ENCODE measurements around the gene RTN4R.

The RTN4R gene

DNA sequence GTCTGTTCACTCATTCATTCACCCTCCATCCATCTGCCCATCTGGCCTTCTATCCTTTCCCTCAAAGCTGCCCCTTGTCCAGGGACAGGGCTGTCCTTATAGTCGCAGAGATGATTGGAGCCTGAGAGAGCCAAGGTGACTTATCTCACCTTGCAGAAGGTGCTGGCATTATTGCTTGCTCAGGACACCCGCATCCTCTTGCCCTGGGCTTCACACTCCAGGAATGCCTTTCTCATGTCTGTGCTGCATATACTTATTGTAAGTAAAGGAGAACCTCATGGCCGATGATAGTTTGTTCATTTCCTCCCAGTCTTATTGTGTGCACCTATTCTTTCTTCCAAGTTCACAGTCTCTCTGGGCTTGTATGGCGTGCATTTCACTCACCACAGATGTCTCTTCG, 68.2 kb downstream of the RTN4R start:
- DNase-seq (ENCODE audit: low read depth): no peak

DNA sequence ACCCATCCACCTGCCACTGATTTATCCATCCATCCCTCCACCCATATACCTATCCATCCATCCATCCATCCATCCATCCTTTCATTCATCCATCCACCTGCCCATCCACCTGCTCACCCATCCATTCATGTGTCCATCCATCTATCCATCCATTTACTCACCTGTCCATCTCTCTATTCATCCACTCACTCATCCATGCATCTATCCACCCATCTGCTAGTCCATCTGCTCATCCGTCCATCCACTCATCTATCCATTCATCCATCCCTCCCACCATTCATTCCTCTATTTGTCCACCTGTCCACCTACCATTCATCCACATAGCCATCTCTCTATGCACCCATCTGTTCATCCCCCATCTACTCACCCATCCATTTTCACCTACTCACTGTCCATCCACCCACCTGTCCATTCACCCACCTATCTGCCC, 68.7 kb downstream of the RTN4R start:
- no peak for DNase-seq (ENCODE audit: low read depth)

DNA sequence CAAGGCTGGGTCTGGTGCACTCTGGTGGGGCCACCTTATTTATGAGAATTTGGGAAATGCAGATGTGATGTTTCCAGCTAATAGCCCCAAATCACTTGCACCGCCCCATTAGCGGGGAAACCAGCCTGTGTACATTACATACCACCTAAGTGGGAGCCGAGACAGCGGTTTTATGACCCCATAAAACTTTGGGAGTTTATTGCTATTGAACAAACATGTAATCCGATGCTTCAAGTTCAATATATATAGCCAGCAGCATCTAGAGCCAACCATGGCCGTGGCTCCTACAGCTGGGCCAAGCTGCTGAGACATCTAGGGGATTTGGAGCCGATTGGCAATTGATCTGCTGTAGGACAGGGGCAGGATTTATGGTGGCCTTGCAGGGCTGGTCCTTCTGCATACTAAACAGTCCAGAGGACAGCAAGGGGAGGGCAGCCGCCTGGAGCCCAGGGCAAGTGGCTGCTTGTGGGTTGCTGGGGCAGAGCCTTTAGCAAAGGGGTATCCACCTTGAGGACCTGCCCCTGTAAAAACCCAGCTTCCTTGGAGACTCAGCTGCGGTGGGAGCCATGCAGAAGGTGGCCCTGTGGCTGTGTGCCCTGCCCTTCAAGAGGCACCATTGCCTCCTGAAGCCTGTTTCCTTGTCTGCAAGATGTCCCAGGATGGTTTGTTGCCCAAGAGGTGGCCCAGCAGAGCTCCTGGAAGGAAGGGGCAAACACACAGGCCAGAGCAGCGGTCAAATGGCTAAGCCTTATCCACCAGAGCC, 69.4 kb downstream of the RTN4R start:
- no peak for DNase-seq (ENCODE audit: low read depth)

DNA sequence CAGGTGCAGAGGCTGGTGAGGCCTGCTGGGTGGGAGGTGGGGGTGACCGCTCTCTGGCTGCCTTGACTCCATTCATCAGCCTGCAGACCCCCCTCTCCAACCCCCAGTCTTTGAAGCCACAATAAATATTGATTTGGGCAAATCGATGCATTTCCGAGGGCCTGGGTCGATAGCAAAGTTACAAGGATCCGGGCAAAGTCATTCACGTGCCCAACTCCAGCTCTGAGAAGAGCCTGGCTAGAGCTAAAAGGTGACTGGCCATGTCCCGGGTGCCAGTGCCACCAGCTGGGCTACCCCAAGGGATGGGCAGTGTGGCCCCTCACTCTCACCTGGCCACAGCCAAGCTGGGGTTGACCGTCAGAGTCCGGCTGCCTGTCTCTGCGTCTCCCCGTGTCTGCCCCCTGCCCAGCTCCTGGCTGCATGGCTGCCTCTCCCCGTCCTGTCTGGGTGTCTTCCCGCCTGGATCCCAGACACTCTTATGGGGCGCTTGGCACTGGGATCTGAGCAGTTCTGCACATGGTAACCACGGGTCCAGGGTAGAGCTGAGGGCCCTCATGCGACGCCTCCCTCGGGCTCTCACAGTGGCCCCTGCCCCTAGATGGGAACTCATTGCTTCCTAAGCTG, 70.6 kb downstream of the RTN4R start:
- DNase-seq (ENCODE audit: low read depth): no peak

DNA sequence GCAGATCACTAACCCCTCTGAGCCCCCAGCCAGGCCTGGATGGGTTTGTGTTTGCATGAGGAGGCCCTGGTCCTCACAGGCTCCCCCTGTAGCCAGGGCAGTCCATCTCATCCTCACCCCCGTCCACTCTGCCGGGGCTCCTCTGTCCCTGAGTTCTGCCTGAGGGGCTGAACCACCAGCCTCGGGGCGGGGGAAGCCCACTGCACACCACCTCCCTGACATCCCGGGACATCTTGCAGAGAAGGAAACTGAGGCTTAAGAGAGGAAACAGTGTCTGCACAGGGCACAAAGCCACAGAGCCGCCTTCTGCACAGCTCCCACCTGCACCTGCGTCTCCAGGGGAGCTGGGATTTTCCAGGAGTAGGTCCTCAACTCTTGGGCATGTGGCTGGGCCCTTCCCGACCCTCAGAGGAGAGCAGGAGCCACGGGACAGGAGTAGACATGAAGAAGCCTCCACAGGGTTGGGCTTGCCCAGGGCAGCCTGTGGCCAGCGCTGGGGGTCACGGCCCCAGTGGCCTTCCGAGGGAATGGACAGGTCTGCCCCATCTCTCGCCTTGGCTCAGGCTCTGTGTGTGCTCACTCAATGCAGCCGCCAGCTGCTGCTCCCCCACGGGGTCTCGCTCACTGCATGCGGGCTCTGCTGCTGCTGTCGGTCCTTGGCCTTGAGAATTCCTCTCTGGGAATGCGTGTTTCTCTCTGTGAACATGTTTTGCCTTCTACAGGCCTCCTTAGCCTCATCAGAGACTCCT, 71.8 kb downstream of the RTN4R start:
- DNase-seq (ENCODE audit: low read depth): no peak

DNA sequence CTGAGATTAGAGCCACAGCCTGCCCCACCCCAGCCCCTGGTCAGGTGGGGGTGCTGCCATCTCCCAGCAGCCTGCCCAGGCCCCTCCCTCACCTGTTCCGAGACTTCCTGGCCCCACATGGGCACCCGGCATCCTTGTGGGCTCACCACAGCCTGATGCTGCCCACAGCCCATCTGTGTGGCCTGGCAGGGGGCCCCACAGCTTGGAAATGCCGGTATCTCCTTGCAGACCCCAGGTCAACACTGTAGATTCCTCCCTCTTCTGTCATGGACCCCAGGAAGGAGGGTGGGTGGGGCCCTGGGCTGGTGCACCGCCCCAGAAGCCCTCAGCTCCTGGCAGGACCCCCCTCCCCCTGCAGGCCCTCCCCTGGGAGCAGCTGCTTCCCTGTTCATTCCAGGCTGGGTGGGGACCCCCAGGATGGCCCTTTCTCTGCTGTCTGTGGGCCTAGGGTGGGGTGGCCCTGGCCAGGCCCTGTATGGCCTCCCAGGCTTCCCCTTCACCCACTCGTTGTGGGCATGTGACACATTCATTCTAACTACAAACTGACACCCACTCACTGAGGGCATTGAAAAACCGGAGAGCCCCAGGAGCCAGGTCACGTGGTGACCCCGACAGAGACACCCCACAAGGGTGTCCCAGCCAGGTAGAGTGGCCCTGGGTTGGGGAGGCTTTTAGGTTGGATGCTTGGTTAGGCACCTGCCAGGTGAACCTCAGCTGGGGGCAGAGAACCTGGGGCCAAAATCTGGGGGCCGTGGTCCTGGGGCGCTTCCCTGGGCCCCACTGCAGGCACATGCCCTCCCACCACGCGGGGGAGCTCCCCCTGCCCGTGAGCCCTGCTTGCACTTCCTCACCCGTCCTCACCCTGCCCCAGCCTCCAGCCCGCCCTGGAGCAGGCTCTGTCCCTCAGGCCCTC, 73.2 kb downstream of the RTN4R start:
- no peak for DNase-seq (ENCODE audit: low read depth)

DNA sequence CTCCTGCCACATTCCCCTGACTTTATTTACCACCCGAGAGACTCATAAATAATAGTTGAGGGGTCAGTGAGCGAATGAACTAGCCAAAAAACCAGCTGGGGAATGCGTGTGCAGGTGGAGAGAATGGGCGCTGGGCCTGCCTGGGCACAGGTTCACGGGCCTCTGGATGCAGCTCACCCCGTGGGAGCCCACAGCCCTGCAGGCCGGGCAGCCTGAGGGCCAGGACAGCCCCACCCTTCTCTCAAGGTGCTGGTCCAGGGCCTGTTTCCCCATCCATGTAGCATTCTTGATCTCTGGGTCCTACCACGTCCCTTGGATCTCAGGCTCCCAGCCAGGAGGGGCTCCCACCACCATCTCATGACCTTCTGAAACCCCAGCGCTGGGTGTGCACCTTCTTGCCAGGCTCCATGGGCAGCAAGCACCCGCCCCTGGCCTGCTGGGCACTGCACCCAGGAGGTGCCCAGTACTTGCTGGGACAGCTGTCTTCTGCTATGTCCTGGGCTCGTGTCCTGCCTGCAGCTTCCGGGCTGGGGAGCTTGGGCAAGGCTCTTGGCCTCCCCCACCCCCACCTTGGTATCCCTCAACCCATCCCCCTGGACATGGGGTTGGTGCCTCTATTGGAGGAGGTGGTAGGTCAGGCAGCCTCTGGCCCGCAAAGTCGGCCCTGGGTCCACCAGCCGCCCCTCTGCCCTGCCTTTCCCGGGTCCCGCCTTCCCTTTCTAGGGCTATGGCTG, 74.2 kb downstream of the RTN4R start:
- DNase-seq (ENCODE audit: low read depth): no peak

DNA sequence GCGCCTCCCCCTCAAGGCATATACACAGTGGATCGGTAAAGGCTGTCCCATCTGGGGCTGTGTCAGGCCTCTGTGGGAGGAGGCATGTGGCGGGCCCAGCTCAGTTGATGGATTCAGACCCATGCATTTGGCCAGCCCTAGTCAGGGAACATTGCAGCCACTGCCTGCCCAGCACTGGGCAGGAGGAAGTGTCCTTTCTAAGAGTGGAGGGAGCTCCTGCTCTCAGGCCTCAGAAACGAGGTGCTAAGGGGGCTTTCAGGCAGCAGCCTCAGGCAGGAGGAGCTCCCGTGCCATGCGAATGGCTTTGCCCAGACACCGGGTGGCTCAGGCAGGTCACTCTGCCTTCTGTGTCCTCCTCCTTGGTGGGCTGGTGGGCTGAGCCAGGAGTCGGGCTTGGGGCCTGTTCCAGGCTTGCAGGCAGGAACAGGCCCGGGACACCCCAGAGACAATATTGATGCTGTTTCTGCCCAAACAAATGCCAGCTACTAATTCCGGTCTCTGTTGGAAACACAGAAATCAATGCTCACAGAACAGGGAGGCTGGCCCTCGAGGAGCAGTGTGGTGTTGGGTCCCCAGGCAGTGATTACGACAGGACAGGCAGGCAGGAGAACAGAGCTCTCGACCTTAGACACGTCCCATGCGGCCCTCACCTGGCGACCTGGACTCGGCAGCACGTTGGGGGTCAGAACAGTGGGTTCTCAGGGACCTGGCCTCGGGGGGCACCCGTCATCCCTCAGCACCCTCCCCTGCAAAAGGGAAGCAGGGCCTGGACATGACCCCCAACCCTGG, 75.0 kb downstream of the RTN4R start:
- no peak for DNase-seq (ENCODE audit: low read depth)

DNA sequence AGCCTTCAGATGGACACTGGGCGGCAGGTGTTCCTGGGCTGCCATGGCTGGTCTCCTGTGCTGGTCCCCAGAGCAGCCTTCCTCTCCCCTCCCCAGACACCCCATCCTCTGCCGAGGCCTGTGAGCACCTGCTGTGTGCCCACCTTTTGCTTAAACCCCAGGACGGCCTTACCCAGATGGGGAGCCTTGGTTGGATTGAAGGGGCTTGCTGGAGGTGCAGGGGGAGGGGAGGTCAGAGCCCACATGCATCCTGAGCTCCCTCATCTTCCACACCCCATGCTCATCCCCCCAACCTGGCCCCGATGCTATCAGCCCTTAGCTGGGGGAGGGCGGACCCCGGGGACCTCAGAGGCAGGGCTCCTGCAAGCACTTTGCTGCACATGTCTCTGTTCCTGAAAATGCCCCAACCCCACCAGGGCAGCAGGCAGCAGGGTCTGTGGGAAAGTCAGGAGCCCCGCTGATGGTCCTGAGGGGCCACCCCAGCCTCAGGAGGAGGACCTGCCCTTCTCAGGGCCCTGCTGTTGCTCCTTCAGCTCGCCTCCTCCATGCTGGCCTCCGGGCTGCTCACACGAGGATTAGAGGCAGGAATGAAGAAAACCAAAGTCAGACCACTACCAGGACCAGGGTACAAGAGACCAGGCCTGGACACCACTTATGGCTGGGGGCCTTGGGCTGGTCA, 75.7 kb downstream of the RTN4R start:
- DNase-seq (ENCODE audit: low read depth): no peak

DNA sequence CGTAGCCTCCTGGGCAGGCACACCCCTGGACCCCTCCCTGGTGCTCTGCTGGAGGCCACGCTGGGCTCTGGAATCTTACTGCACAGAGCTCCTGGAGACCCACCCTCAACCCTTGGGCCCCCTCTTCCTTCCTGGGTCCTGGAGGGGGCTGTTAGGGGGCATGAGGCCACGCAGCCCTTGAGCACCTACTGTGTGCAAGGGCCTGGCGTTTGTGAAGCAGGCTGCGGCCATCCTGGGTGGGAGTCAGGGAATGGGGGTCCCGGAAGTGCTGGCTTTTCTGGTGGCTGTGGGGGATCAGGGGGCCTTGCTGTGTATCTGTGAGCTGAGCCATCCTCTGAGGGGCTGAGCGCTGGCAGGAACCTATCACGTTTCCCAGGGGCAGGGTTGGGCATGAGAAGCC, 76.3 kb downstream of the RTN4R start:
- DNase-seq (ENCODE audit: low read depth): no peak

Measured in CMK (cell line).